SK-N-SH (cell line): ENCODE results near the gene TRPM1. TPM values are rescaled to one million over a fixed set of nuclear protein-coding genes. Genes with fewer than 3 reads are reported as not detected.

Source experiments
- CTCF ChIA-PET: fragments of 300-600, 350-600 bp; formaldehyde crosslinking; extraction: SDS; loops from one replicate; lab custom pipeline; 2021; lab: Yijun Ruan, JAX
- POLR2A ChIA-PET: fragments of 350-600 bp; sonication (Branson Sonifier 250); formaldehyde crosslinking; extraction: SDS; loops from one replicate; lab custom pipeline; 2020; ENCODE audit warnings: antibody characterized with exemption, inconsistent platforms; lab: Yijun Ruan, JAX
- DNase-seq: peaks from one replicate; pipeline ENCODE4 v3.0.0; 2012
- H2AFZ ChIP-seq: fragments of 200-600 bp; sonication (generic); 2 replicates; pipeline ENCODE4 v1.8.1; 2016; ENCODE audit warnings: antibody characterized with exemption, mild to moderate bottlenecking, low read depth
- H3F3A ChIP-seq: fragments of 200-600 bp; sonication (generic); replicated peaks from 2 replicates; pipeline ENCODE3; 2016; ENCODE audit warnings: antibody characterized with exemption, mild to moderate bottlenecking; ENCODE audit not compliant: insufficient read depth
- H3K27ac ChIP-seq, 2 experiments: fragments of 200-500 bp in 1 of 2; fragments of 200-600 bp in 1 of 2; sonication (Bioruptor generic) in 1 of 2; sonication (generic), shearing (Covaris generic) in 1 of 2; 2 replicates each; pipeline versions ENCODE4 v1.5.1 to v1.6.1; 2014 to 2016; ENCODE audit warnings: low read depth in 2 of 2, inconsistent platforms in 1 of 2, low read length in 1 of 2, mild to moderate bottlenecking in 1 of 2, mixed read lengths in 1 of 2
- H3K27me3 ChIP-seq: fragments of 200-600 bp; sonication (generic), shearing (Covaris generic); 2 replicates; pipeline ENCODE4 v1.6.1; 2016; ENCODE audit warnings: mixed run types; ENCODE audit not compliant: insufficient read depth
- H3K36me3 ChIP-seq, 2 experiments: fragments of 200-500 bp in 1 of 2; fragments of 200-600 bp in 1 of 2; sonication (Bioruptor generic) in 1 of 2; sonication (generic) in 1 of 2; replicated peaks in 1 of 2; 2 replicates each; pipeline versions ENCODE3 to v1.5.1; 2014 to 2016; ENCODE audit warnings: low read length in 1 of 2, mild to moderate bottlenecking in 1 of 2; ENCODE audit not compliant: insufficient read depth in 2 of 2, control insufficient read depth in 1 of 2
- H3K4me1 ChIP-seq, 2 experiments: fragments of 200-500 bp in 1 of 2; fragments of 200-600 bp in 1 of 2; sonication (Bioruptor generic) in 1 of 2; sonication (generic), shearing (Covaris generic) in 1 of 2; 2 replicates each; pipeline versions ENCODE4 v1.5.1 to v1.6.1; 2014 to 2016; ENCODE audit warnings: low read depth in 1 of 2, low read length in 1 of 2, mixed run types in 1 of 2; ENCODE audit not compliant: insufficient read depth in 2 of 2, control insufficient read depth in 1 of 2
- H3K4me2 ChIP-seq: fragments of 200-600 bp; sonication (generic), shearing (Covaris generic); 2 replicates; pipeline ENCODE4 v1.6.1; 2017; ENCODE audit warnings: mixed run types
- H3K4me3 ChIP-seq, 2 experiments: fragments of 200-500 bp in 1 of 2; fragments of 200-600 bp in 1 of 2; sonication (Bioruptor generic) in 1 of 2; sonication (generic), shearing (Covaris generic) in 1 of 2; 2 replicates each; pipeline versions ENCODE4 v1.5.1 to v1.8.1; 2014 to 2016; ENCODE audit warnings: low read depth in 2 of 2, inconsistent platforms in 1 of 2, low read length in 1 of 2, mild to moderate bottlenecking in 1 of 2, mixed read lengths in 1 of 2, moderate library complexity in 1 of 2
- H3K79me2 ChIP-seq: fragments of 200-600 bp; sonication (generic); 2 replicates; pipeline ENCODE4 v1.8.1; 2017; ENCODE audit warnings: mild to moderate bottlenecking; ENCODE audit not compliant: insufficient read depth
- H3K9ac ChIP-seq: fragments of 200-600 bp; sonication (generic); 2 replicates; pipeline ENCODE4 v1.6.1; 2017; ENCODE audit warnings: mixed run types
- H3K9me2 ChIP-seq: fragments of 200-600 bp; sonication (generic); 2 replicates; pipeline ENCODE4 v1.6.1; 2017; ENCODE audit warnings: mixed run types
- H3K9me3 ChIP-seq: fragments of 200-600 bp; sonication (generic); 2 replicates; pipeline ENCODE4 v1.6.1; 2017; ENCODE audit warnings: mixed run types, mild to moderate bottlenecking, moderate library complexity
- H4K20me1 ChIP-seq: fragments of 200-600 bp; sonication (generic); 2 replicates; pipeline ENCODE4 v1.6.1; 2017; ENCODE audit warnings: mild to moderate bottlenecking, mixed run types; ENCODE audit not compliant: insufficient read depth
- CHD2 ChIP-seq: fragments of 150-350 bp; IDR thresholded peaks from 2 replicates; pipeline ENCODE4 v1.6.1; 2018; ENCODE audit warnings: low read length; ENCODE audit not compliant: partially characterized antibody
- ELF1 ChIP-seq: IDR thresholded peaks from 2 replicates; pipeline ENCODE4 v1.4.0; 2012
- EP300 ChIP-seq, 2 experiments: IDR thresholded peaks; 2 replicates each; pipeline versions ENCODE4 v1.4.0 to v1.6.1; 2012; ENCODE audit warnings: borderline replicate concordance in 1 of 2, low read depth in 1 of 2, low read length in 1 of 2
- EZH2phosphoT487 ChIP-seq: fragments of 200-600 bp; sonication (generic); IDR thresholded peaks from 2 replicates; pipeline ENCODE4 v1.6.1; 2017; ENCODE audit warnings: low read depth, mixed run types, mild to moderate bottlenecking, antibody characterized with exemption, moderate library complexity, borderline replicate concordance
- FOSL2 ChIP-seq: IDR thresholded peaks from 2 replicates; pipeline ENCODE4 v1.4.0; 2012; ENCODE audit warnings: low read depth, mild to moderate bottlenecking, moderate library complexity, borderline replicate concordance
- GABPA ChIP-seq: IDR thresholded peaks from 2 replicates; pipeline ENCODE4 v1.4.0; 2012; ENCODE audit warnings: low read depth, mild to moderate bottlenecking
- JUND ChIP-seq: IDR thresholded peaks from 2 replicates; pipeline ENCODE4 v1.4.0; 2012
- MEF2A ChIP-seq: IDR thresholded peaks from 2 replicates; pipeline ENCODE4 v1.4.0; 2012; ENCODE audit warnings: low read depth, borderline replicate concordance
- MXI1 ChIP-seq: IDR thresholded peaks from 2 replicates; pipeline ENCODE4 v1.6.1; 2012; ENCODE audit warnings: mild to moderate bottlenecking, low read depth, low read length, improper control_type of control experiment
- NFIC ChIP-seq: IDR thresholded peaks from 2 replicates; pipeline ENCODE4 v1.4.0; 2012; ENCODE audit warnings: borderline replicate concordance
- PBX3 ChIP-seq: IDR thresholded peaks from 2 replicates; pipeline ENCODE4; 2012
- RAD21 ChIP-seq: IDR thresholded peaks from 2 replicates; pipeline ENCODE4 v1.6.1; 2012; ENCODE audit warnings: mild to moderate bottlenecking, low read length
- RCOR1 ChIP-seq: fragments of 150-350 bp; IDR thresholded peaks from 2 replicates; pipeline ENCODE4 v1.6.1; 2017; ENCODE audit warnings: antibody characterized with exemption, low read length
- REST ChIP-seq: IDR thresholded peaks from 2 replicates; pipeline ENCODE4 v1.6.1; 2012; ENCODE audit warnings: mild to moderate bottlenecking, low read depth, low read length, moderate library complexity
- SIN3A ChIP-seq: IDR thresholded peaks from 2 replicates; pipeline ENCODE4 v1.6.1; 2012; ENCODE audit warnings: low read depth, mild to moderate bottlenecking, low read length, moderate library complexity, borderline replicate concordance
- TAF1 ChIP-seq: IDR thresholded peaks from 2 replicates; pipeline ENCODE4 v1.6.1; 2012; ENCODE audit warnings: low read depth, mild to moderate bottlenecking, low read length, moderate library complexity, borderline replicate concordance
- TEAD4 ChIP-seq: IDR thresholded peaks from 2 replicates; pipeline ENCODE4 v1.4.0; 2012; ENCODE audit warnings: mild to moderate bottlenecking, borderline replicate concordance; ENCODE audit not compliant: insufficient read depth
- USF2 ChIP-seq: fragments of 150-350 bp; IDR thresholded peaks from 2 replicates; pipeline ENCODE4 v1.6.1; 2017; ENCODE audit warnings: antibody characterized with exemption, low read length, low read depth, borderline replicate concordance
- YY1 ChIP-seq: IDR thresholded peaks from 2 replicates; pipeline ENCODE4 v1.4.0; 2012; ENCODE audit warnings: low read depth, mild to moderate bottlenecking
- WGBS: methylation state at CpG from one replicate; pipeline ENCODE4 v1.1.6; 2017; ENCODE audit warnings: low lambda C conversion rate; 5-methylcytosine and 5-hydroxymethylcytosine counted together
- polyA plus RNA-seq, 3 experiments: library from polyadenylated mRNA; depleted of rRNA; stranded (reverse); fragments of >200 nt; gene quantifications; 2 replicates each; pipeline ENCODE4 v1.2.3, GENCODE V29; 2012

TRPM1 gene
- polyA plus RNA-seq, 1 of the 3 experiments (the other 2 are of a cell fraction): not detected

GRCh38 chr15:30992249-30992864 is 109.2 kb downstream of the TRPM1 start:
- POLR2A ChIA-PET: interaction anchor here (1.0 kb wide), 1 partner anchor 22 kb away, joined by 3 read pairs; no protein-coding TSS in a partner anchor
- CTCF ChIA-PET: interaction anchor here (1.1 to 1.8 kb wide), 2 partner anchors 9 to 137 kb away, joined by 3 to 10 read pairs; no protein-coding TSS in a partner anchor

More at GRCh38 chr15:30992249-30992864, 109.2 kb downstream of the TRPM1 start:
- 83% methylated on average over 7 of the region's 7 CpGs for WGBS
- Histone ChIP-seq H3K9me2 (no peaks in the 10 kb centered on the region), H3K36me3 (peaks cover 0 to under 1% of the 10 kb centered on the region in 2 experiments), H3K27me3 (no peaks in the 10 kb centered on the region), H2AFZ (peak overlapping the region; percentile 90), H4K20me1 (no peaks in the 10 kb centered on the region), H3K79me2 (peaks cover 35% of the 10 kb centered on the region), H3K9me3 (no peaks in the 10 kb centered on the region), H3K27ac (peak overlapping the region; percentile 74 to 86; a peak in 3 of 4 replicates), H3F3A (no peaks in the 10 kb centered on the region), H3K4me1 (peaks cover 0 to 6% of the 10 kb centered on the region in 2 experiments; a peak in 2 of 4 replicates), H3K4me2 (peak overlapping the region; percentile 80), H3K9ac (peak overlapping the region; percentile 83), H3K4me3 (peak overlapping the region; percentile 87 to 95)
- DNase-seq: no peak
- no peak for TF ChIP-seq EP300 (IDR thresholded peaks at IDR 0.05; ENCODE audit: borderline replicate concordance in 1 of 2, low read depth in 1 of 2, low read length in 1 of 2)
- TF ChIP-seq EZH2phosphoT487: no peak
- no peak for TF ChIP-seq USF2
- no peak for TF ChIP-seq FOSL2
- no peak for TF ChIP-seq TEAD4
- no peak for TF ChIP-seq RAD21
- no peak for TF ChIP-seq ELF1
- TF ChIP-seq RCOR1: no peak
- TF ChIP-seq PBX3: no peak
- TF ChIP-seq JUND: no peak
- no peak for TF ChIP-seq YY1
- no peak for TF ChIP-seq MEF2A
- no peak for TF ChIP-seq TAF1
- no peak for TF ChIP-seq REST
- no peak for TF ChIP-seq NFIC
- TF ChIP-seq CHD2: no peak
- no peak for TF ChIP-seq GABPA
- no peak for TF ChIP-seq SIN3A
- TF ChIP-seq MXI1: no peak
